ENCODE data around the gene RTL10. TPM values are rescaled to one million over a fixed set of nuclear protein-coding genes. Genes with fewer than 3 reads are reported as not detected.

The RTL10 gene
- polyA plus RNA-seq, 1 of the 3 experiments (the other 2 are of a cell fraction): 7.8 TPM

- Histone ChIP-seq H3K9me3 (no peaks in the 10 kb centered on the region), H4K20me1 (ENCODE audit: insufficient read depth) (no peaks in the 10 kb centered on the region), H3K4me2 (no peak overlapping the region), H3K79me2 (ENCODE audit: insufficient read depth) (no peaks in the 10 kb centered on the region), H3K36me3 (replicated peaks in 1 of 2; ENCODE audit: control insufficient read depth in 1 of 2, insufficient read depth in 2 of 2, low read length in 1 of 2) (no peaks in the 10 kb centered on the region), H2AFZ (ENCODE audit: low read depth) (no peak overlapping the region), H3K9ac (no peak overlapping the region), H3K27ac (ENCODE audit: low read depth in 2 of 2, low read length in 1 of 2) (no peak overlapping the region), H3K4me3 (ENCODE audit: low read depth in 2 of 2, low read length in 1 of 2) (no peak overlapping the region), H3K9me2 (no peaks in the 10 kb centered on the region), H3K4me1 (ENCODE audit: control insufficient read depth in 1 of 2, insufficient read depth in 2 of 2, low read depth in 1 of 2, low read length in 1 of 2) (peaks cover 0 to 40% of the 10 kb centered on the region in 2 experiments; a peak in 1 of 4 replicates), H3F3A (replicated peaks; ENCODE audit: insufficient read depth) (no peaks in the 10 kb centered on the region), H3K27me3 (ENCODE audit: insufficient read depth) (no peaks in the 10 kb centered on the region)
- ChIA-PET CTCF (interaction anchor here (0.9 to 1.6 kb wide), 6 partner anchors 8 to 103 kb away, joined by 3 to 6 read pairs (median 4); no protein-coding TSS in a partner anchor), POLR2A (no interaction called here)
- DNase-seq: peak; percentile 30
- 100% methylated on average over 1 of the region's 15 CpGs for WGBS (ENCODE audit: low lambda C conversion rate)
- TF ChIP-seq USF2 (IDR thresholded peaks at IDR 0.05; ENCODE audit: borderline replicate concordance, low read depth, low read length) (no peak), MEF2A (IDR thresholded peaks at IDR 0.05; ENCODE audit: borderline replicate concordance, low read depth) (no peak), RCOR1 (IDR thresholded peaks at IDR 0.05; ENCODE audit: low read length) (no peak), USF1 (IDR thresholded peaks at IDR 0.05; ENCODE audit: borderline replicate concordance, low read depth) (no peak), PBX3 (IDR thresholded peaks at IDR 0.05) (no peak), YY1 (IDR thresholded peaks at IDR 0.05; ENCODE audit: low read depth) (no peak), FOXM1 (IDR thresholded peaks at IDR 0.05; ENCODE audit: low read depth) (no peak), EZH2phosphoT487 (IDR thresholded peaks at IDR 0.05; ENCODE audit: borderline replicate concordance, low read depth) (no peak), ZBTB33 (IDR thresholded peaks at IDR 0.05; ENCODE audit: borderline replicate concordance, low read depth) (no peak), GABPA (IDR thresholded peaks at IDR 0.05; ENCODE audit: low read depth) (no peak)
Measured at GRCh38 chr22:19807161-19807913, 47.3 kb downstream of the RTL10 start.
